Urothelium cell line (cell line): ENCODE data around the gene BEND4.

Source experiments
- DNase-seq: peaks from one replicate; pipeline ENCODE4 v3.0.0; 2011; ENCODE audit warnings: low spot score, mixed read lengths
- FAIRE-seq: peaks from 2 replicates; lab custom pipeline; 2011; peaks lifted over from hg19 to GRCh38; lab: Jason Lieb, UNC

BEND4 gene

DNA sequence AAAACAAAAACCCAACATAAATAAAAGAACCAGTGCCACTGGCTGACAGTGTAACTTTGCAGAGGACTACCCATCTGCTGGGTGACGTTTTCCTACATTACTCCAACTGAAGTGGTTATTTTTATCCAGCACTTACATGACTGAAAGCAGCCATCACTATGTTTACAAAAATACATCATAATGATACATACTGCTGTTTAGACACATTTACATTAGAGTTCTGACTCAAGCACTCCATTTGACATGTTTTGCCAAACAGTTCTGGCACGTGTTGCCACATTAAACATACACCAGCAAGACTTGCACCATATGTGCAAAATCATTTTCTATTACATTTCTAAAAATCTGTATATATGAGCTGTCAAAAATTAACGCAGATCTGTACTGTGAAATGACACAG, 39.6 kb downstream of the BEND4 start:
- DNase-seq (no peak), FAIRE-seq (no peak)

DNA sequence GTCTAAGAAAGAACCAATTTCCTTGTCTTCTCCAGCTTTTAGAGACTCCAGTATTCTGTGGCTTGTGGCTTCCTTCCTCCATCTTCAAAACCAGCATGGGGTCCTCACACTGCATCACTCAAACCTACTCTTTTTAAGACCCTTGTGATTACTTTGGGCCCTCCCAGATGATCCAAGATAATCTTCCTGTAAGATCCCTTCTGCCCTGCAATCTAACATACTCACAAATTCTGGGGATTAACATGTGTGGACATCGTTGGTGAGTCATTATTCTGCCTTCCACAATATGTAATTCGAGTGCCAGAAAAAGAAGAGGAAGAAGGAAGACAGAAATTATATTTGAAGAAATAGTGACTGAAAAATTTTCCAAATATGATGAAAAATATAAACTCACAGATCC, 47.9 kb downstream of the BEND4 start:
- FAIRE-seq (no peak), DNase-seq (no peak)

DNA sequence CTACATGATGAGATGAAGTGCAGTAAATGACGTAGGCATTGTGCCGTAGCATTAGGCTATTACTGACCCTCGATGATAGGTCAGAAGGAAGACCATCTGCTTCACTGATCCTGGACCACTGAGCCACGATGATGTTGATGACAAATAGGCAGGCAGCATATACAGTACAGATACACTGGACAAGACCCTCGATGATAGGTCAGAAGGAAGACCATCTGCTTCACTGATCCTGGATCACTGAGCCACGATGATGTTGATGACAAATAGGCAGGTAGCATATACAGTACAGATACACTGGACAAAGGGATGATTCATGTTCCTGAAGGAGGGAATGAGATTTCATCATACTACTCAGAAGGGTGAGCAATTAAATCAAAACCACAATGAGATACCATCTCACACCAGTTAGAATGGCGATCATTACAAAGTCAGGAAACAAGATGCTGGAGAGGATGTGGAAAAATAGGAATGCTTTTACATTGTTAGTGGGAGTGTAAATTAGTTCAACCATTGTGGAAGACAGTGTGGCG, 50.9 kb downstream of the BEND4 start:
- FAIRE-seq (peak; percentile 95), DNase-seq (no peak)

DNA sequence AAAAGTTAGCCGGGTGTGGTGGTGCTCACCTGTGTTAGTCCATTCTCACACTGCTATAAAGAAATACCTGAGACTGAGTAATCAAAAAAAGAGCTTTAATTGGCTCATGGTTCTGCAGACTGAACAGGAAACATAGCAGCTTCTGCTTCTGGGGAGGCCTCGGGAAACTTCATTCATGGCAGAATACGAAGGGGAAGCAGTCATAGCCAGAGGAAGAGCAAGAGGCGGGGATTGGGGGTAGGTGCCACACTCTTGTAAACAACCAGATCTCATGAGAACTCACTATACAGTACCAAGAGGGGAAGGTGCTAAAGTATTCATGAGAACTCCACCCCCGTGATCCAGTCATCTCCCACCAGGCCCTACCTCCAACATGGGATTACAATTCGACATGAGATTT, 64.1 kb downstream of the BEND4 start:
- DNase-seq (no peak), FAIRE-seq (no peak)

DNA sequence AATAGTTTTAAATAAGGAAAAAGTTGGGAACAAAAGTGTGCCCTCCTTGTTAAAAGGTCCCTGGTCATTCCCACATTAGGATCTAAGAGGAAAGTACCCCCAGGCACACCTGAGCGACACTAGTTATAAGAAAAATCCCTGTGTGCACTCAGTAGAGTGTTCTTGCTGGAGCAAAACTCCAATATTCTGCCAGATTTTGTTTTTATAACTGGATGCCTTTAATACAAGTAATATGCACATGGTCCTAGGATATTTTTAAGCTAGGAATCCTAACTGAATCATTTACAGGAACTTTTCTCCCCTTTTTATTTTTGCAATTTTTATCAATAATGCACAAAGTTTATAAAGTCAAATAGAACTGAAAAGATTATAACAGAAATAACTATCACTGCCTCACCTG, 68.6 kb downstream of the BEND4 start:
- FAIRE-seq (no peak), DNase-seq (no peak)

DNA sequence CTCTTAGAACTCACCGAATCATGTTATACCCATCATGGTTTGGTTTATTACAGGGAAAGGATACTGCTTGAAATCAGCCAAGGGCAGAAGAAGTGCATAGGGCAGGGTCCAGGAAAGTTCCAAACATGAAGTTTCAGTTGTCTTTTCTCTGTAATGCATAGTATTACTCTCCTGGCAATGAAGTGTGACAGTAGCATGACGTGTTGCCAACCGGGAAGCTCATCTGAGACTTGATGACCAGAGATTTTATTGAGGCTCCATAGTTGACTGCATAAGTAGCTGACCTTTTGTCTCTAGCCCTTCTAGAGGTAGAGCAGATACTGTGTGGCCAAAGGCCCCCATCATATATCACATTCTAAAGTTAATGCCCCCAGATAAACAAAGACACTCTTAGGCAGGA, 72.1 kb downstream of the BEND4 start:
- FAIRE-seq (no peak), DNase-seq (no peak)

DNA sequence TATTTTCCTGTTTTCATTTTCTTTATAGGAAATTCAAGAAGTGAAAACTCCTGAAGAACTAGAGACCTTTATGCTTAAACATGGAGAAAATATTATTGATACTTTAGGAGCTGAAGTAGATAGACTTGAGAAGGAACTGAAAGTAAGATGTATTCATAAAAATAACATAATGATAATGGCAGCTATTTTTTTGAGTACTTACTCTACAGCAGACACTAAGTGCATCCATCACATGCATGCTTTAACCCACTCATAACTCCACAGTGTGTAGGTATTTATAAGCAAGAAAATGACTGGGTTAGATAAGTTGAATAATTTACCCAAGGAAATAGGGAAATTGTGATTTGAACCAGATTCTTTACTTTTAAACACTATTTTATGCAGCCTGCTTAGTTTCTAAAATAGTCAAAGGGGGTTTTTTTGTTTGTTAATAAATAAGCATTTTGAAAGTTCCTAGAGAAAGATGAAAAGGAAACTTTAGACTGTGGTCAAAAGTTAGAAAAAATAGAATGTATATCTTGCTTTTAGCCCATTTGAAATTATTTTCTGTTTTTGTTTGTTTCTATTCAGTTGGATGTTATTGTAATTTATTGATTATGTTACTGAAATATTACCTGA, 74.2 kb downstream of the BEND4 start:
- no peak for DNase-seq
- FAIRE-seq, result no peak

DNA sequence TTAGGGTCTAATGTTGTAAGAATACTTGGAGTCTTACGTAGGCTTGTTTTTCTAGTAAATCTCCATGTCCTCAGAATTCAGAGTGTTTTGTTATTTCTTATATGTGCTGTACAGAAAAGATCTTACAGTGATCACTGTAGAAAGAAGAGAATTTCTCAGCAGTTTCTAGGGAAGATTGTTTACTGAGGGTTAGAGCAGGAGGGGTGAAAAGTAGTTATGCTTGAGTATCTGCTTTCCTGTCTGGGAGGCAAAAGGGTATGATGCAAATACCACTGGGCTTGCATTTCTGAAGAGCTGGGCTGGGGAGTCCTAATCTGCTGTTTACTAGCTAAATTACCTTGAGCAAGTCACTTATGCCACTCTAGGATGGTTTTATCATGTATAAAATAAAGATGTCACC, 78.2 kb downstream of the BEND4 start:
- no peak for DNase-seq
- FAIRE-seq, result no peak

DNA sequence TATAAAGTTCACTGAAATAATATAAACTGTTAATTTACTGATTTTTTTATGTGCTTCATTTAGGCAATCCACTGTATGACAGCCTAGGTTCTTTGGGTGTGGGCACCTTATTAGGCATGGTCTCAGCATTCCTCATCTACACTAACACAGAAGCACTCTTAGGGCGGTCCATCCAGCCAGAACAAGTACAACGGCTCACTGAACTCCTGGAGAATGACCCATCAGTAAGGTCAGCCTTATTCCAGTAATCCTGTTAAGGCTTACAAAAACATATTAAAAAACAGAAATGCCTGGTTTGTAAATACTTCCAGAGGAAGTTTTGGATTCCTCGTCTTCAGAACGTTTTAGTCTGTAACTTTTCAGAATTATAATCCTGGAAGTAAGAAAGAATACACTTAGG, 82.0 kb downstream of the BEND4 start:
- no peak for DNase-seq
- FAIRE-seq, result no peak

DNA sequence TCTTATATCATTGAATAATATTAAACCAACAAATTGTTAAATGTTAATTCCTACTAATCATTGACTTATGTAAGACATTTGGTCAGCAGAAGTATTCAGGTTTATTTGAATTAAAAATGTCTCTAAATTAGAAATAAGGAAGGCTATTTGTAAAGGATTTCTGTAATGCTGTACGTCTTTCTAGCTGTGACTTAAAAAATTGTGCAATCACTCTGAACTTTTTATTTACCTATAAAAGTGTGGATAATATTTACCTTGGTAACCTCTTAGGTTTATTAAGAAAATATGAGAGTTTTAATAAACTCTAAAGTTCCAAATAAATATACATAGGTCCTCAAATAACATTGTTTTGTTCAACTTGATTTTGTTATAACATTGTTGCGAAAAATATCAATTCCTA, 85.2 kb downstream of the BEND4 start:
- DNase-seq (no peak), FAIRE-seq (no peak)

DNA sequence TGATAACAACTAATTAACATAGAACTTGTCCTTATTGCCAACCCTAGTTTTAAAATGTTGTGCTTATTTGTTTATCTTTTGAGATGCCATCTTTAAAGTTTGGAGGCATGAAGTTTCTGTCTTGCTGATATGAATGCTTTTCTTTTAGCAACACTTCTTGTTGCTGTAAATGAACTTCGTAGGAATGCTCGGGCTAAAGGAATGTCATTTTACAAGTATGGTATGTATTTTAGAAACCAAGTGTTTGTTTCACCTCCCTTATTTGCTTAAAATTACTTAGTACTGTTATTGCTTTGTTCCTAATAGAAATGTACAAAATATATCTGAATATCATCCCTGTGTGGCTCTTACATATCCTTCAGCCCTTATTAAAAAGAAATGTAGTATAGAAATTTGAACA, 86.1 kb downstream of the BEND4 start:
- no peak for FAIRE-seq
- no peak for DNase-seq
